ENCODE data around the gene CMTM7.

DNA sequence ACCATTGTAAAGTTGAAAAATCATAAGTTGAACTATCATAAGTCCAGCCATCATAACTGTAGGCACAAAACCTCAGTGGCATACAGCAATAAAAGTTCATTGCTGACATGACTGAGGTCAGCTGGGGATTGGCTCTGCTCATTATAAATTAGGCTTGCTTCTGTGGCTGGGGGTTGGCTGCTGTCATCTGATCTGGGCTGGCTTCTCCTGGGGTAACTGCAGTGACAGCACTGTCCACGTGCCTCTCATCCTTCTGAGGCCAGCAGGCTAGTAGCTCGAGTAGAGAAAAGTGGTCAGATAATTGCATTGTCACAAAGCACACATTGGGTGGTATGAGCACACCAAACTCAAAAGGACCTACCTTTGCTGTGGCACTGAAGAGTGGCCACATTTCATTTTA lies 31.3 kb downstream of the CMTM7 start:
- TF ChIP-seq KLF16 (IDR thresholded peaks at IDR 0.05) (no peak), MYBL2 (IDR thresholded peaks at IDR 0.05; ENCODE audit: low read depth) (no peak), MYBL2 (CRISPR knock-in tag; IDR thresholded peaks at IDR 0.05; ENCODE audit: borderline replicate concordance) (no peak)
- TF ChIP-seq, protein P1, sequence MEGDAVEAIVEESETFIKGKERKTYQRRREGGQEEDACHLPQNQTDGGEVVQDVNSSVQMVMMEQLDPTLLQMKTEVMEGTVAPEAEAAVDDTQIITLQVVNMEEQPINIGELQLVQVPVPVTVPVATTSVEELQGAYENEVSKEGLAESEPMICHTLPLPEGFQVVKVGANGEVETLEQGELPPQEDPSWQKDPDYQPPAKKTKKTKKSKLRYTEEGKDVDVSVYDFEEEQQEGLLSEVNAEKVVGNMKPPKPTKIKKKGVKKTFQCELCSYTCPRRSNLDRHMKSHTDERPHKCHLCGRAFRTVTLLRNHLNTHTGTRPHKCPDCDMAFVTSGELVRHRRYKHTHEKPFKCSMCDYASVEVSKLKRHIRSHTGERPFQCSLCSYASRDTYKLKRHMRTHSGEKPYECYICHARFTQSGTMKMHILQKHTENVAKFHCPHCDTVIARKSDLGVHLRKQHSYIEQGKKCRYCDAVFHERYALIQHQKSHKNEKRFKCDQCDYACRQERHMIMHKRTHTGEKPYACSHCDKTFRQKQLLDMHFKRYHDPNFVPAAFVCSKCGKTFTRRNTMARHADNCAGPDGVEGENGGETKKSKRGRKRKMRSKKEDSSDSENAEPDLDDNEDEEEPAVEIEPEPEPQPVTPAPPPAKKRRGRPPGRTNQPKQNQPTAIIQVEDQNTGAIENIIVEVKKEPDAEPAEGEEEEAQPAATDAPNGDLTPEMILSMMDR (IDR thresholded peaks at IDR 0.05 in 2 of 3, conservative IDR thresholded peaks at IDR 0.05 in 1 of 3; ENCODE audit: insufficient read depth in 2 of 3, low read depth in 1 of 3, low read length in 3 of 3) = no peak

All from K562 (cell line).